Measurements from ENCODE around the gene SESTD1. TPM values are rescaled to one million over a fixed set of nuclear protein-coding genes. Genes with fewer than 3 reads are reported as not detected.
"Not testable (repeated sequence)": the region's sequence is repeated elsewhere in the genome, so short reads cannot be mapped to it uniquely, and the experiment has no call there.

The SESTD1 gene
- total RNA-seq, 1 donor from 2014 or later = 15.4 TPM

- Histone ChIP-seq H3K27me3 (no peaks in the 10 kb centered on the region), H3K27ac (no peak overlapping the region), H3K9me3 (no peaks in the 10 kb centered on the region), H3K4me1 (peaks cover 0 to 6% of the 10 kb centered on the region in 2 donors), H3K4me3 (no peak overlapping the region), H3K36me3 (no peaks in the 10 kb centered on the region)
- intact Hi-C loops (cut with DNase I) = no loop called here
- TF ChIP-seq, protein P1, sequence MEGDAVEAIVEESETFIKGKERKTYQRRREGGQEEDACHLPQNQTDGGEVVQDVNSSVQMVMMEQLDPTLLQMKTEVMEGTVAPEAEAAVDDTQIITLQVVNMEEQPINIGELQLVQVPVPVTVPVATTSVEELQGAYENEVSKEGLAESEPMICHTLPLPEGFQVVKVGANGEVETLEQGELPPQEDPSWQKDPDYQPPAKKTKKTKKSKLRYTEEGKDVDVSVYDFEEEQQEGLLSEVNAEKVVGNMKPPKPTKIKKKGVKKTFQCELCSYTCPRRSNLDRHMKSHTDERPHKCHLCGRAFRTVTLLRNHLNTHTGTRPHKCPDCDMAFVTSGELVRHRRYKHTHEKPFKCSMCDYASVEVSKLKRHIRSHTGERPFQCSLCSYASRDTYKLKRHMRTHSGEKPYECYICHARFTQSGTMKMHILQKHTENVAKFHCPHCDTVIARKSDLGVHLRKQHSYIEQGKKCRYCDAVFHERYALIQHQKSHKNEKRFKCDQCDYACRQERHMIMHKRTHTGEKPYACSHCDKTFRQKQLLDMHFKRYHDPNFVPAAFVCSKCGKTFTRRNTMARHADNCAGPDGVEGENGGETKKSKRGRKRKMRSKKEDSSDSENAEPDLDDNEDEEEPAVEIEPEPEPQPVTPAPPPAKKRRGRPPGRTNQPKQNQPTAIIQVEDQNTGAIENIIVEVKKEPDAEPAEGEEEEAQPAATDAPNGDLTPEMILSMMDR (IDR thresholded peaks at IDR 0.05) = no peak
- no peak for DNase-seq (ENCODE audit: low spot score in 2 of 2)
Observed at GRCh38 chr2:179250848-179251504, 13.7 kb downstream of the SESTD1 start.

GRCh38 chr2:179250095-179250494, 14.5 kb downstream of the SESTD1 start:
- Histone ChIP-seq H3K9me3 (no peaks in the 10 kb centered on the region), H3K4me3 (no peak overlapping the region), H3K27me3 (no peaks in the 10 kb centered on the region), H3K27ac (no peak overlapping the region), H3K36me3 (no peaks in the 10 kb centered on the region), H3K4me1 (peaks cover 0 to 6% of the 10 kb centered on the region in 2 donors)
- intact Hi-C loops (cut with DNase I) = no loop called here
- no peak for DNase-seq (ENCODE audit: low spot score in 2 of 2)
- TF ChIP-seq, protein P1 (IDR thresholded peaks at IDR 0.05) = no peak

DNA sequence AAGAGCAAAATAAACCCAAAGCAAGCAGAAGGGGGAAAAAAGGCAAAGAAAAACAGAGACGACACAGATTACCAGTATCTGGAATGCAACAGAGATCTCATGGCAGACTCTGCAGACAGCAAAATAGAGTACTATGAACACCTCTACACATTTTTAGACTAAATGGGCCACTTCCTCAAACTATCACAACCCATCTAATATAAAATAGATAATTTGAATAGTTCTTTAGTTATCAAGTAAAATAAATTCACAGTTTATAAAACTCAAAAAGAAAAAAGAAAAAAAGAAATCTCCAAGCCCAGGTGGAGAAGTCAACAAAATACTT, 16.6 kb downstream of the SESTD1 start:
- no peak for DNase-seq (ENCODE audit: low spot score in 2 of 2)
- Histone ChIP-seq H3K27ac (no peak overlapping the region), H3K4me1 (no peaks in the 10 kb centered on the region), H3K4me3 (no peak overlapping the region), H3K9me3 (no peaks in the 10 kb centered on the region), H3K27me3 (no peaks in the 10 kb centered on the region), H3K36me3 (no peaks in the 10 kb centered on the region)
- TF ChIP-seq, protein P1 (IDR thresholded peaks at IDR 0.05) = no peak
- intact Hi-C loops (cut with DNase I) = no loop called here

DNA sequence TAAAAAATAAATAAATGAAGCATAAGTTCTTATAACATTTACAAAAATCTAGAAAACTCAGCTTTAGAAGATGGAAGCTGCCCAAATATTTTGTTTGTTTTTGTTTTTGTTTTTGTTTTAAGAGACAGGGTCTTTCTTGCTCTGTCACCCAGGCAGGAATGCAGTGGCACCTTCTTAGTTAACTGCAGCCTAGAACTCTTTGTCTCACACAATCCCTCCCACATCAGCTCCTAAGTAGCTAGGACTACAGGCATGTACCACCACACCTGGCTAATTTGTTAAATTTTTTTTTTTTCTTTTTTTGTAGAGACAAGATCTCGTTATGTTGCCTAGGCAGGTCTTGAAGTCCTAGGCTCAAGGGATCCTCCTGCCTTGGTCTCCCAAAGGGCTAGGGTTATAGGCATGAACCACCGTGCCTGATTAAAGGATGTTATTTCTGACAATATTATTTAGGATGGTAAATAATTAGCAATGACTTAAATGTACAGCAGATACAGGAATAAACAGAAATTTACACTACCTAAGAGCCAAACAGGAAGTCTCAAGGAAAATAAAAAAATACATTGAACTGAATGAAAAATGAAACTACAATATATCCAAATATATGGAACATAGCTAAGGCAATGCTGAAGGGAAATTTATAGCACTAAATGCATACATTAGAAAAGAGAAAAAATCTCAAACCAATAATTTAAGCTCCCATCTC, 17.2 kb downstream of the SESTD1 start:
- intact Hi-C loops (cut with DNase I) = no loop called here
- Histone ChIP-seq H3K27ac (no peak overlapping the region), H3K36me3 (no peaks in the 10 kb centered on the region), H3K4me1 (no peaks in the 10 kb centered on the region), H3K9me3 (no peaks in the 10 kb centered on the region), H3K27me3 (no peaks in the 10 kb centered on the region), H3K4me3 (no peak overlapping the region)
- no peak for DNase-seq (ENCODE audit: low spot score in 2 of 2)
- TF ChIP-seq, protein P1 (IDR thresholded peaks at IDR 0.05) = no peak

DNA sequence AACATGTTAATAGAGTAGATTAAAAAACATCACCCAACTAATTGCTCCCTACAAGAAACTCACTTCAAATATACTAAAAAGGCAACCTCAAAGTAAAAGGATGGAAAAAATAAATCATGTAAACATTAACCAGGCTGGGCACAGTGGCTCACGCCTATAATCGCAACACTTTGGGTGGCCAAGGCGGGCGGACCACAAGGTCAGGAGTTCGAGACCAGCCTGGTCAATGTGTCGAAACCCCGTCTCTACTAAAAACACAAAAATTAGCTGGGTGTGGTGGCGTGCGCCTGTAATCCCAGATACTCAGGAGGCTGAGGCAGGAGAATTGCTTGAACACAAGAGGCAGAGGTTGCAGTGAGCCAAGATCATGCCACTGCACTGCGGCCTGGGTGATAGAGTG, 18.8 kb downstream of the SESTD1 start:
- H3K4me1 ChIP-seq; H3K36me3 ChIP-seq; intact Hi-C loops (cut with DNase I); H3K9me3 ChIP-seq; H3K27ac ChIP-seq; DNase-seq (ENCODE audit: low spot score in 2 of 2); H3K4me3 ChIP-seq; H3K27me3 ChIP-seq: not testable (repeated sequence)

GRCh38 chr2:179243046-179243445, 21.6 kb downstream of the SESTD1 start:
- H3K27me3 ChIP-seq = no peaks in the 10 kb centered on the region
- intact Hi-C loops (cut with DNase I) = no loop called here
- no peak overlapping the region for H3K4me3 ChIP-seq

More at GRCh38 chr2:179243046-179243445, 21.6 kb downstream of the SESTD1 start:
- Histone ChIP-seq H3K4me1 (peaks cover 2 to 22% of the 10 kb centered on the region in 2 donors), H3K27ac (no peak overlapping the region), H3K36me3 (no peaks in the 10 kb centered on the region), H3K9me3 (no peaks in the 10 kb centered on the region)
- TF ChIP-seq, protein P1 (IDR thresholded peaks at IDR 0.05) = no peak
- DNase-seq (ENCODE audit: low spot score in 2 of 2) = no peak
